Ishikawa (cell line): ENCODE results near the gene CNGA1.

Source experiments
- CEBPB ChIP-seq: IDR thresholded peaks from 2 replicates; pipeline ENCODE4 v1.6.1; 2012
- CREB1 ChIP-seq: IDR thresholded peaks from 2 replicates; pipeline ENCODE4 v1.6.1; 2012; ENCODE audit warnings: low read depth
- EGR1 ChIP-seq: IDR thresholded peaks from 2 replicates; pipeline ENCODE4 v1.6.1; 2012
- EP300 ChIP-seq: IDR thresholded peaks from 2 replicates; pipeline ENCODE4 v1.6.1; 2012; ENCODE audit warnings: borderline replicate concordance
- FOXM1 ChIP-seq: IDR thresholded peaks from 2 replicates; pipeline ENCODE4 v1.6.1; 2012; ENCODE audit warnings: low read depth, borderline replicate concordance
- NFIC ChIP-seq: IDR thresholded peaks from 2 replicates; pipeline ENCODE4 v1.6.1; 2012
- RAD21 ChIP-seq: IDR thresholded peaks from 2 replicates; pipeline ENCODE4 v1.6.1; 2012; ENCODE audit warnings: low read depth
- TAF1 ChIP-seq: IDR thresholded peaks from 2 replicates; pipeline ENCODE4 v1.6.1; 2012; ENCODE audit warnings: low read depth, mild to moderate bottlenecking
- TCF12 ChIP-seq: IDR thresholded peaks from 2 replicates; pipeline ENCODE4 v1.6.1; 2012; ENCODE audit warnings: low read depth
- TEAD4 ChIP-seq: IDR thresholded peaks from 2 replicates; pipeline ENCODE4 v1.6.1; 2012
- YY1 ChIP-seq: IDR thresholded peaks from 2 replicates; pipeline ENCODE4 v1.6.1; 2012; ENCODE audit warnings: low read depth
- ZBTB7A ChIP-seq: IDR thresholded peaks from 2 replicates; pipeline ENCODE4 v1.6.1; 2012; ENCODE audit warnings: low read depth
- TF ChIP-seq, protein P1 (sequence below): IDR thresholded peaks from 2 replicates; pipeline ENCODE4 v1.6.1; 2012; ENCODE audit warnings: low read depth, mild to moderate bottlenecking
- TF ChIP-seq, protein P2 (sequence below): IDR thresholded peaks from 2 replicates; pipeline ENCODE4 v1.6.1; 2012
- TF ChIP-seq, protein P3 (sequence below): IDR thresholded peaks from 2 replicates; pipeline ENCODE4 v1.6.1; 2012

The CNGA1 gene

DNA sequence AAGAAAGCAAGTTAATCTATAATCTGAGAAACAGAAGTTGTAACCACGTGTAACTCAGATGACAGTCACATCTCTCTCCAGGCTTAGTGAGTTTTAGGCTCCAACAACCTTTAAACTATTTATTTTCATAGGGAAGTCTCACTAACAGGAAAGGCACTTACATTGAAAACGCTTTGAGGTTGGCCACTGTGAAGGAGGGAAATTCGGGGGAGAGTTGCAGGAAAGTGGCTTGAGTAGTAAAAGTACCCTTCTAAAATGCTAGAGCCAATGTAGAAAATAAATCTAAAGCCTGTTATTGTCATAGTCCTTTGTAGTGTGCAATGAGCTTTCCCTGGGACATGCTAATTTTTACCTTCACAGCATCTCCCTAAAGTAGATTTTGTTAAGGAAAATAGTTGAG lies 101.1 kb downstream of the CNGA1 start:
- no peak for TF ChIP-seq NFIC
- no peak for TF ChIP-seq CEBPB
- TF ChIP-seq, protein P1, sequence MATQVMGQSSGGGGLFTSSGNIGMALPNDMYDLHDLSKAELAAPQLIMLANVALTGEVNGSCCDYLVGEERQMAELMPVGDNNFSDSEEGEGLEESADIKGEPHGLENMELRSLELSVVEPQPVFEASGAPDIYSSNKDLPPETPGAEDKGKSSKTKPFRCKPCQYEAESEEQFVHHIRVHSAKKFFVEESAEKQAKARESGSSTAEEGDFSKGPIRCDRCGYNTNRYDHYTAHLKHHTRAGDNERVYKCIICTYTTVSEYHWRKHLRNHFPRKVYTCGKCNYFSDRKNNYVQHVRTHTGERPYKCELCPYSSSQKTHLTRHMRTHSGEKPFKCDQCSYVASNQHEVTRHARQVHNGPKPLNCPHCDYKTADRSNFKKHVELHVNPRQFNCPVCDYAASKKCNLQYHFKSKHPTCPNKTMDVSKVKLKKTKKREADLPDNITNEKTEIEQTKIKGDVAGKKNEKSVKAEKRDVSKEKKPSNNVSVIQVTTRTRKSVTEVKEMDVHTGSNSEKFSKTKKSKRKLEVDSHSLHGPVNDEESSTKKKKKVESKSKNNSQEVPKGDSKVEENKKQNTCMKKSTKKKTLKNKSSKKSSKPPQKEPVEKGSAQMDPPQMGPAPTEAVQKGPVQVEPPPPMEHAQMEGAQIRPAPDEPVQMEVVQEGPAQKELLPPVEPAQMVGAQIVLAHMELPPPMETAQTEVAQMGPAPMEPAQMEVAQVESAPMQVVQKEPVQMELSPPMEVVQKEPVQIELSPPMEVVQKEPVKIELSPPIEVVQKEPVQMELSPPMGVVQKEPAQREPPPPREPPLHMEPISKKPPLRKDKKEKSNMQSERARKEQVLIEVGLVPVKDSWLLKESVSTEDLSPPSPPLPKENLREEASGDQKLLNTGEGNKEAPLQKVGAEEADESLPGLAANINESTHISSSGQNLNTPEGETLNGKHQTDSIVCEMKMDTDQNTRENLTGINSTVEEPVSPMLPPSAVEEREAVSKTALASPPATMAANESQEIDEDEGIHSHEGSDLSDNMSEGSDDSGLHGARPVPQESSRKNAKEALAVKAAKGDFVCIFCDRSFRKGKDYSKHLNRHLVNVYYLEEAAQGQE: no peak
- TF ChIP-seq TCF12: no peak
- no peak for TF ChIP-seq ZBTB7A
- TF ChIP-seq FOXM1: no peak
- TF ChIP-seq EGR1: no peak
- no peak for TF ChIP-seq YY1
- TF ChIP-seq TEAD4: no peak

DNA sequence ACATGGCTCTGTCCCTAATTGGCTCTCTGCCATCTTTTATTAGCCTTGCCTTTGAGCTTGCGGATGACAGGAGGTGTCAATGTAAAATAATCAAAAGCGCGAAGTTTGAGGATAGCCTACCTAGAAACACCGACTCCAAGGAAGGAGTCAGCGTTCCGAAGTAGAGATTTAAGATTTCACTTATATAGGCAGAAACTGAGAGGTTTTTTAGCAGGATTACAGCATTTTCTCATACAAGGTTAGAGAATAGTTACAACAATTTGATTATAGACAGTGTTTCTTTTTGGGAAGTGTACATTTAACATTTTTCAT lies 101.6 kb downstream of the CNGA1 start:
- TF ChIP-seq ZBTB7A (no peak), TAF1 (no peak), NFIC (no peak; the same call in 1 of the 2 replicates), YY1 (no peak), TEAD4 (no peak), CEBPB (no peak), EGR1 (no peak), CREB1 (no peak)
- TF ChIP-seq, protein P1: no peak
- TF ChIP-seq, protein P2, sequence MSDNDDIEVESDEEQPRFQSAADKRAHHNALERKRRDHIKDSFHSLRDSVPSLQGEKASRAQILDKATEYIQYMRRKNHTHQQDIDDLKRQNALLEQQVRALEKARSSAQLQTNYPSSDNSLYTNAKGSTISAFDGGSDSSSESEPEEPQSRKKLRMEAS: no peak

DNA sequence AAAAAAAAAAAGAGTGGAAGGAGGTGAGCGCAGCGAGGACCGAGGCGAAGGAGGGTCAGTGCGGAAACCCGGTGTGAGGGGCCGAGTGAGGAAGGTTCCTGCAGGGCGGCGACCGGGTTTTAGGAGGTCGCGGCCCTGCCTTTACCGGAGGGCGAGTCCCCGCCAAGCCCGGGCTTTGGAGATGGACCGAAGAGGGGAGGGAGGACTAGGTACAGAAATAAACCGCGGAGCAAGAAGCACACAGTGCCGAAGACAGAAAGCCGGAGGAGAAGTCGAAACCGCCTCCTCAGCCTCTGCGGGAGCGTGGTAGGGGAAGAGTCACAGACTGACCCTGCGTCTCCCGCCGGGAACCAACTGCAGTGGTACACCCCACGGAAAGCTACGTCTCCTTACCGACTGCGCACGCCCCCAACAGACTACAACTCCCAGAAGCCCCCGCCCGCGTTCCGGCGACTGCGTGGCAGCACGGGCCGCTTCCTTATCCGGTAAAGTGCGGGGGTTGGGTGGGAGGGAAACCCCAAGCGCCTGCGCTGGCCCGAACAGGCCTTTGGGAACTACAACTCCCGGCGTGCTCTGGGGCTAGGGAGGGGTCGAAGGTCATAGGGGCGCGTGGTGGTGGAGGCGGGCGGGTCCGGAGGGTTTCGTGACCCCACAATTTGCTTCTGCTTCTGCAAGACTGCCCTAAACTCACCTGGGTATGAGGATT lies 102.1 kb downstream of the CNGA1 start, which contains the start of gene NFXL1:
NFXL1 (minus strand) TSS at position 364 of the 706 bp plus-strand sequence. CDS start 380 bp downstream, outside the sequence.
- no peak for TF ChIP-seq CEBPB
- TF ChIP-seq EP300: no peak
- TF ChIP-seq TAF1: peak; percentile 68
- peak; percentile 47 for TF ChIP-seq NFIC
- peak; percentile 61 for TF ChIP-seq CREB1
- no peak; the same call in 1 of the 2 replicates for TF ChIP-seq YY1
- peak; percentile 38; the same call in 1 of the 2 replicates for TF ChIP-seq TEAD4
- 0 out of 2 replicates have a peak, but pooled peaks have one; percentile 12 for TF ChIP-seq ZBTB7A
- TF ChIP-seq, protein P3, sequence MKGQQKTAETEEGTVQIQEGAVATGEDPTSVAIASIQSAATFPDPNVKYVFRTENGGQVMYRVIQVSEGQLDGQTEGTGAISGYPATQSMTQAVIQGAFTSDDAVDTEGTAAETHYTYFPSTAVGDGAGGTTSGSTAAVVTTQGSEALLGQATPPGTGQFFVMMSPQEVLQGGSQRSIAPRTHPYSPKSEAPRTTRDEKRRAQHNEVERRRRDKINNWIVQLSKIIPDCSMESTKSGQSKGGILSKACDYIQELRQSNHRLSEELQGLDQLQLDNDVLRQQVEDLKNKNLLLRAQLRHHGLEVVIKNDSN: peak; percentile 79
- no peak; the same call in 1 of the 2 replicates for TF ChIP-seq EGR1
- peak; percentile 73 for TF ChIP-seq TCF12
- TF ChIP-seq, protein P2: peak; percentile 91
- no peak for TF ChIP-seq FOXM1
- no peak for TF ChIP-seq RAD21
- TF ChIP-seq, protein P1: no peak

DNA sequence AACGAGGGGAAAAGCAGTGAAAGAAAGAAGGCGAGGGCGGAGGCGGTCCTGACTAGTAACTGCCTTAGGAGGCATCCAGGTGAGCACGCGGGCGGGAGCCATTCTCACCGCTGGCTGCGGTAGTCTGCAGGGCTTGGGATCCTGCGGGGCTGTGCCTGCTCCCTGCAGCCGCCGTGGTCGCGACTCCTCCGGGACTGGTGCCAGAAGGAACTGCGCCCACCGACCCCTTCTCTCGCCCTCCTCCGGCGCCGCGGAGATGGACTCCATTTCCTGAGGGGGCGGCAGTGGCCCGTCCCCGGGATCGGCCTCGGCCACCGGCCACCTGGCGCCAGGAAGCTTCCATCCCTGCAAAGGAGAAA lies 102.6 kb downstream of the CNGA1 start:
- no peak for TF ChIP-seq CREB1
- no peak for TF ChIP-seq TCF12
- TF ChIP-seq CEBPB: no peak
- TF ChIP-seq, protein P1: no peak
- TF ChIP-seq YY1: 0 out of 2 replicates have a peak, but pooled peaks have one; percentile 55
- TF ChIP-seq, protein P2: peak; percentile 69; the same call in 1 of the 2 replicates
- TF ChIP-seq NFIC: no peak
- TF ChIP-seq TEAD4: no peak
- no peak for TF ChIP-seq EGR1
- TF ChIP-seq, protein P3: no peak
- TF ChIP-seq FOXM1: no peak
- peak; percentile 60; the same call in 1 of the 2 replicates for TF ChIP-seq ZBTB7A
- no peak for TF ChIP-seq RAD21
